Erythroblast (primary cell): ENCODE data around the gene INSYN2A.

Experiments
- GATA1 ChIP-seq: IDR thresholded peaks from 2 replicates; pipeline ENCODE4 v1.6.1; 2011; ENCODE audit warnings: low read depth, mild to moderate bottlenecking, control low read depth, low read length, moderate library complexity
- POLR2A ChIP-seq: IDR thresholded peaks from 2 replicates; pipeline ENCODE4 v1.6.1; 2011; ENCODE audit warnings: mild to moderate bottlenecking, low read length

GRCh38 chr10:127195041-127195506, 1.3 kb downstream of the INSYN2A start:
- TF ChIP-seq POLR2A (no peak), GATA1 (no peak)
